ENCODE results near the gene IMMP2L.

IMMP2L gene

GRCh38 chr7:111556977-111557376 is 5.3 kb downstream of the IMMP2L start:
- DNase-seq, result no peak

GRCh38 chr7:111554086-111554485 is 8.2 kb downstream of the IMMP2L start:
- no peak for DNase-seq

- DNase-seq, result no peak
Observed at GRCh38 chr7:111541067-111541466, 21.2 kb downstream of the IMMP2L start.

- peak; percentile 29 for DNase-seq
Observed at GRCh38 chr7:111540199-111540815, 22.0 kb downstream of the IMMP2L start.

- DNase-seq, result no peak
Observed at GRCh38 chr7:111537134-111537533, 25.2 kb downstream of the IMMP2L start.

GRCh38 chr7:111535142-111535870 is 27.0 kb downstream of the IMMP2L start:
- DNase-seq, result no peak

GRCh38 chr7:111532625-111533024 is 29.7 kb downstream of the IMMP2L start:
- peak; percentile 50 for DNase-seq

GRCh38 chr7:111531993-111532392 is 30.3 kb downstream of the IMMP2L start:
- DNase-seq, result no peak

- no peak for DNase-seq
Observed at GRCh38 chr7:111530356-111530668, 32.0 kb downstream of the IMMP2L start.

- no peak for DNase-seq
Observed at GRCh38 chr7:111529507-111530355, 32.6 kb downstream of the IMMP2L start.

- DNase-seq, result no peak
Observed at GRCh38 chr7:111528331-111528730, 34.0 kb downstream of the IMMP2L start.

- no peak for DNase-seq
Observed at GRCh38 chr7:111527545-111527944, 34.7 kb downstream of the IMMP2L start.

- DNase-seq, result no peak
Observed at GRCh38 chr7:111525100-111525499, 37.2 kb downstream of the IMMP2L start.

- DNase-seq, result no peak
Observed at GRCh38 chr7:111521660-111522059, 40.6 kb downstream of the IMMP2L start.

- no peak for DNase-seq
Observed at GRCh38 chr7:111518264-111518663, 44.0 kb downstream of the IMMP2L start.

GRCh38 chr7:111517549-111517951 is 44.7 kb downstream of the IMMP2L start:
- no peak for DNase-seq

- DNase-seq, result no peak
Observed at GRCh38 chr7:111516612-111517011, 45.7 kb downstream of the IMMP2L start.

GRCh38 chr7:111513566-111513965 is 48.7 kb downstream of the IMMP2L start:
- DNase-seq, result no peak

GRCh38 chr7:111511845-111512244 is 50.4 kb downstream of the IMMP2L start:
- DNase-seq, result no peak

- no peak for DNase-seq
Observed at GRCh38 chr7:111510584-111511378, 51.5 kb downstream of the IMMP2L start.

GRCh38 chr7:111510062-111510461 is 52.2 kb downstream of the IMMP2L start:
- no peak for DNase-seq

- DNase-seq, result no peak
Observed at GRCh38 chr7:111509288-111509687, 53.0 kb downstream of the IMMP2L start.

- no peak for DNase-seq
Observed at GRCh38 chr7:111508387-111508786, 53.9 kb downstream of the IMMP2L start.

All from NCI-H1694 treated with DMSO at 0.1 percent for 48 hours (cell line).